IMR-90 (cell line): ENCODE results near the gene COL24A1. TPM values are rescaled to one million over a fixed set of nuclear protein-coding genes. Genes with fewer than 3 reads are reported as not detected.

Source experiments
- ATAC-seq: fragments of 200-7000 bp; cut with Tn5 transposase; 2 replicates; pipeline ENCODE4 v1.9.1; 2020; ENCODE audit warnings: low read depth, mild to moderate bottlenecking, moderate library complexity
- BruUV-seq: library from RNA; stranded (reverse); fragments of 400-500 nt; replicated peaks from 2 replicates; lab custom pipeline; 2021; lab: Mats Ljungman, UMichigan
- CTCF ChIA-PET: fragments of 300-600 bp; formaldehyde crosslinking; extraction: SDS; loops from one replicate; lab custom pipeline; 2021; ENCODE audit warnings: antibody characterized with exemption; lab: Yijun Ruan, JAX
- POLR2A ChIA-PET: fragments of 300-600 bp; sonication (Branson Sonifier 250); formaldehyde crosslinking; loops from one replicate; lab custom pipeline; 2022; ENCODE audit warnings: antibody characterized with exemption; ENCODE audit not compliant: unreplicated experiment; lab: Charles Lee
- DNase-seq: peaks from one replicate; pipeline ENCODE4 v3.0.0; 2013
- H2AFZ ChIP-seq: replicated peaks from 2 replicates; pipeline ENCODE3; 2013; ENCODE audit warnings: low read length, mild to moderate bottlenecking; ENCODE audit not compliant: poor library complexity
- H2AK5ac ChIP-seq: 2 replicates; pipeline ENCODE4 v1.6.1; 2013; ENCODE audit warnings: low read depth, low read length, inconsistent platforms
- H2AK9ac ChIP-seq: replicated peaks from 2 replicates; pipeline ENCODE3; 2013; ENCODE audit warnings: mild to moderate bottlenecking, low read depth, low read length, moderate library complexity; ENCODE audit not compliant: poor library complexity
- H2BK120ac ChIP-seq: 2 replicates; pipeline ENCODE4 v1.6.1; 2013; ENCODE audit warnings: low read depth, low read length, inconsistent platforms
- H2BK15ac ChIP-seq: 3 replicates; pipeline ENCODE4 v1.6.1; 2013; ENCODE audit warnings: low read depth, low read length, inconsistent platforms
- H2BK20ac ChIP-seq: 2 replicates; pipeline ENCODE4 v1.6.1; 2013; ENCODE audit warnings: low read depth, mild to moderate bottlenecking, inconsistent platforms, low read length, moderate library complexity
- H2BK5ac ChIP-seq: 2 replicates; pipeline ENCODE4 v1.6.1; 2013; ENCODE audit warnings: mild to moderate bottlenecking, low read depth, low read length, inconsistent platforms; ENCODE audit not compliant: poor library complexity, severe bottlenecking
- H3K14ac ChIP-seq: replicated peaks from 2 replicates; pipeline ENCODE4 v1.6.1; 2013; ENCODE audit warnings: low read depth, low read length, inconsistent platforms
- H3K18ac ChIP-seq: 2 replicates; pipeline ENCODE4 v1.6.1; 2013; ENCODE audit warnings: low read depth, low read length, control low read depth
- H3K23ac ChIP-seq: 2 replicates; pipeline ENCODE4 v1.6.1; 2013; ENCODE audit warnings: low read depth, low read length, inconsistent platforms
- H3K27ac ChIP-seq: 2 replicates; pipeline ENCODE4 v1.5.1; 2013; ENCODE audit warnings: mild to moderate bottlenecking, control low read depth, low read length; ENCODE audit not compliant: insufficient read depth
- H3K27me3 ChIP-seq: 2 replicates; pipeline ENCODE4 v1.6.1; 2013; ENCODE audit warnings: low read length; ENCODE audit not compliant: control insufficient read depth, insufficient read depth
- H3K36me3 ChIP-seq: 2 replicates; pipeline ENCODE4 v1.6.1; 2013; ENCODE audit warnings: low read length, mixed read lengths; ENCODE audit not compliant: control insufficient read depth, insufficient read depth
- H3K4ac ChIP-seq: 2 replicates; pipeline ENCODE4 v1.6.1; 2013; ENCODE audit warnings: low read depth, low read length, inconsistent platforms
- H3K4me1 ChIP-seq: 2 replicates; pipeline ENCODE4 v1.6.1; 2013; ENCODE audit warnings: low read length, mixed read lengths; ENCODE audit not compliant: control insufficient read depth, insufficient read depth
- H3K4me2 ChIP-seq: 2 replicates; pipeline ENCODE4 v1.6.1; 2013; ENCODE audit warnings: low read depth, mild to moderate bottlenecking, control low read depth, low read length, moderate library complexity
- H3K4me3 ChIP-seq: 2 replicates; pipeline ENCODE4 v1.5.1; 2013; ENCODE audit warnings: low read depth, mild to moderate bottlenecking, control low read depth, low read length, moderate library complexity; ENCODE audit not compliant: insufficient read depth
- H3K56ac ChIP-seq: 2 replicates; pipeline ENCODE4 v1.6.1; 2013; ENCODE audit warnings: low read length, inconsistent platforms; ENCODE audit not compliant: insufficient read depth; ENCODE audit errors: extremely low read depth
- H3K79me1 ChIP-seq, 2 experiments: 2 replicates each; pipeline ENCODE4 v1.6.1; 2013; ENCODE audit warnings: low read length in 2 of 2, inconsistent platforms in 1 of 2, low read depth in 1 of 2
- H3K9ac ChIP-seq: 2 replicates; pipeline ENCODE4 v1.6.1; 2013; ENCODE audit warnings: low read depth, low read length, control low read depth
- H3K9me1 ChIP-seq: 2 replicates; pipeline ENCODE4 v1.6.1; 2013; ENCODE audit warnings: low read length, inconsistent platforms; ENCODE audit not compliant: insufficient read depth
- H3K9me3 ChIP-seq: 2 replicates; pipeline ENCODE4 v1.6.1; 2013; ENCODE audit warnings: low read length; ENCODE audit not compliant: control insufficient read depth, insufficient read depth
- H4K20me1 ChIP-seq: 2 replicates; pipeline ENCODE4 v1.6.1; 2013; ENCODE audit warnings: low read length, inconsistent platforms; ENCODE audit not compliant: insufficient read depth
- H4K5ac ChIP-seq: 2 replicates; pipeline ENCODE4 v1.6.1; 2013; ENCODE audit warnings: mild to moderate bottlenecking, low read depth, low read length, control low read depth
- H4K8ac ChIP-seq, 2 experiments: 2 replicates each; pipeline ENCODE4 v1.6.1; 2013; ENCODE audit warnings: low read depth in 2 of 2, low read length in 2 of 2, control low read depth in 1 of 2, inconsistent platforms in 1 of 2
- H4K91ac ChIP-seq: 2 replicates; pipeline ENCODE4 v1.6.1; 2013; ENCODE audit warnings: low read depth, low read length, inconsistent platforms; ENCODE audit not compliant: insufficient read depth
- BHLHE40 ChIP-seq: fragments of 150-350 bp; IDR thresholded peaks from 2 replicates; pipeline ENCODE4 v1.6.1; 2016; ENCODE audit warnings: mild to moderate bottlenecking, low read depth, low read length
- CHD1 ChIP-seq: IDR thresholded peaks from 2 replicates; pipeline ENCODE4 v1.6.1; 2012; ENCODE audit warnings: low read depth, low read length, improper control_type of control experiment
- ELK1 ChIP-seq: fragments of 150-350 bp; IDR thresholded peaks from 2 replicates; pipeline ENCODE4 v1.6.1; 2016; ENCODE audit warnings: low read depth, mild to moderate bottlenecking, low read length, moderate library complexity, borderline replicate concordance
- MAZ ChIP-seq: IDR thresholded peaks from 2 replicates; pipeline ENCODE4 v1.6.1; 2012; ENCODE audit warnings: low read depth, mild to moderate bottlenecking, low read length, improper control_type of control experiment, moderate library complexity, borderline replicate concordance
- MXI1 ChIP-seq: IDR thresholded peaks from 2 replicates; pipeline ENCODE4 v1.6.1; 2012; ENCODE audit warnings: low read depth, mild to moderate bottlenecking, low read length, moderate library complexity, borderline replicate concordance
- NFE2L2 ChIP-seq: fragments of 150-350 bp; IDR thresholded peaks from 2 replicates; pipeline ENCODE4 v1.6.1; 2016; ENCODE audit warnings: low read depth, mild to moderate bottlenecking, low read length
- POLR2A ChIP-seq: IDR thresholded peaks from 2 replicates; pipeline ENCODE4 v1.6.1; 2012; ENCODE audit warnings: mild to moderate bottlenecking, low read depth, low read length
- RCOR1 ChIP-seq: IDR thresholded peaks from 2 replicates; pipeline ENCODE4 v1.6.1; 2012; ENCODE audit warnings: mild to moderate bottlenecking, low read length, improper control_type of control experiment; ENCODE audit not compliant: insufficient replicate concordance
- RFX5 ChIP-seq: IDR thresholded peaks from 2 replicates; pipeline ENCODE4 v1.8.0; 2012; ENCODE audit warnings: low read depth, mild to moderate bottlenecking, low read length, moderate library complexity
- WGBS, 2 experiments: methylation state at CpG; one replicate each; pipeline versions ENCODE4 v1.1.5 to v1.1.7; 2013; ENCODE audit warnings: missing lambda C conversion rate in 2 of 2; ENCODE audit not compliant: insufficient read length in 1 of 2; ENCODE audit errors: extremely low coverage in 2 of 2; 5-methylcytosine and 5-hydroxymethylcytosine counted together
- dilution Hi-C: fragments of 300-500 bp; cut with HindIII; formaldehyde crosslinking; loops from one replicate; pipeline ENCODE4 v1.14.3; 2018; ENCODE audit warnings: low sequenced_read_pairs; ENCODE audit not compliant: unreplicated experiment
- in situ Hi-C: fragments of 300-500 bp; cut with MboI; formaldehyde crosslinking; loops from 3 replicates; pipeline ENCODE4 v1.14.3; 2019; ENCODE audit warnings: low sequenced_read_pairs, inconsistent platforms, mixed read lengths
- intact Hi-C: fragments of 100-400 bp; cut with micrococcal nuclease; formaldehyde crosslinking; loops from 2 replicates; pipeline ENCODE4 v1.10.0; 2022
- polyA plus RNA-seq, 3 experiments: library from polyadenylated mRNA; depleted of rRNA; stranded (reverse); fragments of >200 nt; gene quantifications; 2 replicates each; pipeline ENCODE4 v1.2.3, GENCODE V29; 2012; ENCODE audit warnings: low replicate concordance in 1 of 3
- total RNA-seq: library from RNA; depleted of rRNA; stranded (reverse); fragments of >200 nt; gene quantifications from 2 replicates; pipeline ENCODE4 v1.2.3, GENCODE V29; 2012

COL24A1 gene
- total and polyA plus RNA-seq, 2 of the 4 experiments (the other 2 are of a cell fraction): 1.4 to 2.2 TPM

DNA sequence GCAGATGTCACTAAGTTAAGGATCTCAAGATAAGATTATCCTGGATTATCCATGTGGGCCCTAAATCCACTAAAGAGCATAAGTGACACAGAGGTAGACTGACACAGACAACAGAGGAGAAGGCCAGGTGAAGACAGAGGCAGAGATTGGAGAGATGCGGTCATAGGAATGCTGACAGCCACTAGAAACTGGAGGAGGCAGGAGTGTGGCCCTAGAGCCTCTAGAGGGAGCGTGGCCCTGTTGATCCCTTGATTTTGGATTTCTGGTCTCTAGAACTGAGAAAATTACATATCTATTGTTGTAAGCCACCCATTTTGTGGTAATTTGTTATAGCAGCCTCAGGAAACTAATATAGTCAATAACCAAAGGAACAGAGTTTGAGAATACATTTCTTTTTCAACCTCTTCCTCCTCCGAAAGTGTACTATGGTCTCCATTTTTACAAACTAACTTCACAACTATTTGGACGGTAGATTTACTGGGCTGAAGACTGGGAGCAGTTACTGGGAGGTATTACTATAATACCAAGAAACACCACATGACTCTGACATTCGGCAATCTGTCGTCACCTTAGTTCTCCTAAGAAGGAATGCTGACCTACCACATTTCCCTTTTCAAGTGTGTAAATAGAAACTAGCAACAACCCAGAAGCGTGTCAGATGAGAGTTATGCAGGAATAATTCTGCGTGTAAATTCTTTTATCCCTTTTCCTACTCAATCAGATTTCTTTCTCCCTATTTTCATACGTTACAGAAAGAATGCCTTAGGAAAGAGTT is 332.3 kb downstream of the COL24A1 start:
- no peak overlapping the region for H2AK5ac ChIP-seq
- no peaks in the 10 kb centered on the region for H3K4me1 ChIP-seq
- 100% methylated on average over 1 of the region's 9 CpGs; no CpG with 5 or more reads in 1 of the 2 experiments for WGBS, 2 experiments
- CTCF ChIA-PET: no interaction called here
- no peak overlapping the region for H3K4me2 ChIP-seq
- H2BK20ac ChIP-seq: no peak overlapping the region
- intact Hi-C loops: no loop called here
- no peak overlapping the region for H3K4ac ChIP-seq
- H3K18ac ChIP-seq: no peak overlapping the region
- H4K5ac ChIP-seq: no peak overlapping the region
- POLR2A ChIA-PET: no interaction called here
- dilution Hi-C loops: no loop called here
- H3K56ac ChIP-seq: no peak overlapping the region
- no peaks in the 10 kb centered on the region for H4K20me1 ChIP-seq
- H3K36me3 ChIP-seq: no peaks in the 10 kb centered on the region
- in situ Hi-C loops: no loop called here
- H2BK15ac ChIP-seq: no peak overlapping the region
- no peak overlapping the region for H2AK9ac ChIP-seq
- H3K27me3 ChIP-seq: no peaks in the 10 kb centered on the region
- no peak overlapping the region for H3K27ac ChIP-seq
- no peaks in the 10 kb centered on the region for H3K9me3 ChIP-seq
- H4K91ac ChIP-seq: no peak overlapping the region
- TF ChIP-seq BHLHE40: no peak
- no peak for TF ChIP-seq NFE2L2
- no peak for TF ChIP-seq CHD1
- TF ChIP-seq RFX5: no peak
- no peak for TF ChIP-seq POLR2A
- TF ChIP-seq RCOR1: no peak
- no peak for TF ChIP-seq MXI1
- no peak for TF ChIP-seq ELK1
- no peak for TF ChIP-seq MAZ
- H3K9ac ChIP-seq: no peak overlapping the region
- no peak for DNase-seq
- no peak overlapping the region for H2AFZ ChIP-seq
- H2BK5ac ChIP-seq: no peak overlapping the region
- BruUV-seq: no TSS peak
- H3K4me3 ChIP-seq: no peak overlapping the region
- H4K8ac ChIP-seq: no peak overlapping the region
- no peaks in the 10 kb centered on the region for H3K9me1 ChIP-seq
- no peak overlapping the region for H3K14ac ChIP-seq
- no peaks in the 10 kb centered on the region for H3K79me1 ChIP-seq
- no peak overlapping the region for H2BK120ac ChIP-seq
- no peak overlapping the region for H3K23ac ChIP-seq
- no peak for ATAC-seq
